ENCODE results near the gene RGS16. TPM values are rescaled to one million over a fixed set of nuclear protein-coding genes. Genes with fewer than 3 reads are reported as not detected.

Gene RGS16
- polyA plus RNA-seq, 1 of the 3 experiments (the other 2 are of a cell fraction) = 0.79 TPM

GRCh38 chr1:182580736-182581135, 23.5 kb downstream of the RGS16 start:
- no peaks in the 10 kb centered on the region for H3K9me3 ChIP-seq
- H4K20me1 ChIP-seq (ENCODE audit: insufficient read depth) = no peaks in the 10 kb centered on the region
- TF ChIP-seq, protein P1, sequence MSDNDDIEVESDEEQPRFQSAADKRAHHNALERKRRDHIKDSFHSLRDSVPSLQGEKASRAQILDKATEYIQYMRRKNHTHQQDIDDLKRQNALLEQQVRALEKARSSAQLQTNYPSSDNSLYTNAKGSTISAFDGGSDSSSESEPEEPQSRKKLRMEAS (IDR thresholded peaks at IDR 0.05; ENCODE audit: low read depth) = no peak
- TF ChIP-seq, protein P2, sequence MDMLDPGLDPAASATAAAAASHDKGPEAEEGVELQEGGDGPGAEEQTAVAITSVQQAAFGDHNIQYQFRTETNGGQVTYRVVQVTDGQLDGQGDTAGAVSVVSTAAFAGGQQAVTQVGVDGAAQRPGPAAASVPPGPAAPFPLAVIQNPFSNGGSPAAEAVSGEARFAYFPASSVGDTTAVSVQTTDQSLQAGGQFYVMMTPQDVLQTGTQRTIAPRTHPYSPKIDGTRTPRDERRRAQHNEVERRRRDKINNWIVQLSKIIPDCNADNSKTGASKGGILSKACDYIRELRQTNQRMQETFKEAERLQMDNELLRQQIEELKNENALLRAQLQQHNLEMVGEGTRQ (IDR thresholded peaks at IDR 0.05; ENCODE audit: borderline replicate concordance, low read depth, low read length) = no peak
- TF ChIP-seq FOSL2 (IDR thresholded peaks at IDR 0.05; ENCODE audit: borderline replicate concordance, low read depth) (no peak), YY1 (IDR thresholded peaks at IDR 0.05; ENCODE audit: low read depth) (no peak), ELF1 (IDR thresholded peaks at IDR 0.05) (no peak), JUND (IDR thresholded peaks at IDR 0.05) (no peak)
- no peaks in the 10 kb centered on the region for H3F3A ChIP-seq (replicated peaks; ENCODE audit: insufficient read depth)
- 48% methylated on average over 2 of the region's 2 CpGs for WGBS (ENCODE audit: low lambda C conversion rate)
- no peaks in the 10 kb centered on the region for H3K9me2 ChIP-seq
- no peak overlapping the region for H3K27ac ChIP-seq (ENCODE audit: low read depth in 2 of 2, low read length in 1 of 2)
- CTCF ChIA-PET = interaction anchor here (1.2 kb wide), 1 partner anchor 15 kb away, joined by 4 read pairs; no protein-coding TSS in a partner anchor
- no peak overlapping the region for H3K4me3 ChIP-seq (ENCODE audit: low read depth in 2 of 2, low read length in 1 of 2)
- H3K27me3 ChIP-seq (ENCODE audit: insufficient read depth) = no peaks in the 10 kb centered on the region; the same call in 1 of the 2 replicates
- H3K79me2 ChIP-seq (ENCODE audit: insufficient read depth) = no peaks in the 10 kb centered on the region
- H3K9ac ChIP-seq = no peak overlapping the region
- no peak for DNase-seq
- no peaks in the 10 kb centered on the region for H3K36me3 ChIP-seq (replicated peaks in 1 of 2; ENCODE audit: control insufficient read depth in 1 of 2, insufficient read depth in 2 of 2, low read length in 1 of 2)
- no peak overlapping the region for H3K4me2 ChIP-seq
- POLR2A ChIA-PET = no interaction called here
- H2AFZ ChIP-seq (ENCODE audit: low read depth) = no peak overlapping the region
- H3K4me1 ChIP-seq (ENCODE audit: control insufficient read depth in 1 of 2, insufficient read depth in 2 of 2, low read depth in 1 of 2, low read length in 1 of 2) = no peaks in the 10 kb centered on the region

- no peak overlapping the region for H3K27ac ChIP-seq (ENCODE audit: low read depth in 2 of 2, low read length in 1 of 2)
- 39% methylated on average over 3 of the region's 3 CpGs for WGBS (ENCODE audit: low lambda C conversion rate)
- H3K4me2 ChIP-seq = no peak overlapping the region
- H3F3A ChIP-seq (replicated peaks; ENCODE audit: insufficient read depth) = no peaks in the 10 kb centered on the region
- TF ChIP-seq NFIC (IDR thresholded peaks at IDR 0.05; ENCODE audit: borderline replicate concordance) = no peak
- TF ChIP-seq NRF1 (IDR thresholded peaks at IDR 0.05; ENCODE audit: low read depth, low read length) = no peak
- no peak for TF ChIP-seq CHD2 (IDR thresholded peaks at IDR 0.05; ENCODE audit: low read length, partially characterized antibody)
- TF ChIP-seq FOXM1 (IDR thresholded peaks at IDR 0.05; ENCODE audit: low read depth) = no peak
- TF ChIP-seq TEAD4 (IDR thresholded peaks at IDR 0.05; ENCODE audit: borderline replicate concordance, insufficient read depth) = no peak
- no peak for TF ChIP-seq JUND (IDR thresholded peaks at IDR 0.05)
- no peak for TF ChIP-seq EP300 (IDR thresholded peaks at IDR 0.05; ENCODE audit: borderline replicate concordance in 1 of 2, low read depth in 1 of 2, low read length in 1 of 2)
- no peak for TF ChIP-seq YY1 (IDR thresholded peaks at IDR 0.05; ENCODE audit: low read depth)
- TF ChIP-seq GATA2 (CRISPR knock-in tag; IDR thresholded peaks at IDR 0.05) = no peak
- no peak overlapping the region for H2AFZ ChIP-seq (ENCODE audit: low read depth)
- H4K20me1 ChIP-seq (ENCODE audit: insufficient read depth) = no peaks in the 10 kb centered on the region
- H3K27me3 ChIP-seq (ENCODE audit: insufficient read depth) = no peaks in the 10 kb centered on the region; the same call in 1 of the 2 replicates
- no peak for DNase-seq
- no peaks in the 10 kb centered on the region for H3K79me2 ChIP-seq (ENCODE audit: insufficient read depth)
- POLR2A ChIA-PET = no interaction called here
- no peak overlapping the region for H3K9ac ChIP-seq
- H3K9me3 ChIP-seq = no peaks in the 10 kb centered on the region
- H3K4me1 ChIP-seq (ENCODE audit: control insufficient read depth in 1 of 2, insufficient read depth in 2 of 2, low read depth in 1 of 2, low read length in 1 of 2) = no peaks in the 10 kb centered on the region
- CTCF ChIA-PET = interaction anchor here (0.8 to 1.7 kb wide), 2 partner anchors 19 to 209 kb away, joined by 3 to 6 read pairs; no protein-coding TSS in a partner anchor
- no peak overlapping the region for H3K4me3 ChIP-seq (ENCODE audit: low read depth in 2 of 2, low read length in 1 of 2)
- no peaks in the 10 kb centered on the region for H3K36me3 ChIP-seq (replicated peaks in 1 of 2; ENCODE audit: control insufficient read depth in 1 of 2, insufficient read depth in 2 of 2, low read length in 1 of 2)
- no peaks in the 10 kb centered on the region for H3K9me2 ChIP-seq
Observed at GRCh38 chr1:182575540-182576149, 28.5 kb downstream of the RGS16 start.
